DOHH2 (cell line): Measurements from ENCODE around the gene IPO9.

Experiments
- H3F3A ChIP-seq: fragments of 200-600 bp; sonication (generic), shearing (Covaris generic); 2 replicates; pipeline ENCODE4 v1.6.0; 2016; ENCODE audit warnings: antibody characterized with exemption, mild to moderate bottlenecking; ENCODE audit not compliant: control insufficient read depth, insufficient read depth
- H3K27ac ChIP-seq: fragments of 200-600 bp; sonication (generic); 2 replicates; pipeline ENCODE4 v1.5.1; 2014; ENCODE audit warnings: low read depth, mild to moderate bottlenecking, low read length, moderate library complexity
- H3K27me3 ChIP-seq: fragments of 200-600 bp; sonication (generic); 2 replicates; pipeline ENCODE4 v1.6.1; 2014; ENCODE audit warnings: mild to moderate bottlenecking, low read length, mixed read lengths; ENCODE audit not compliant: control insufficient read depth
- H3K36me3 ChIP-seq: fragments of 200-600 bp; sonication (generic); 2 replicates; pipeline ENCODE4 v1.6.1; 2014; ENCODE audit warnings: mild to moderate bottlenecking, low read length, moderate library complexity, mixed read lengths; ENCODE audit not compliant: control insufficient read depth
- H3K4me1 ChIP-seq: fragments of 200-600 bp; sonication (generic); 2 replicates; pipeline ENCODE4 v1.6.1; 2014; ENCODE audit warnings: mild to moderate bottlenecking, low read length, mixed read lengths; ENCODE audit not compliant: control insufficient read depth
- H3K4me2 ChIP-seq: fragments of 200-600 bp; sonication (generic); 2 replicates; pipeline ENCODE4 v1.6.0; 2014; ENCODE audit warnings: mild to moderate bottlenecking, low read length, moderate library complexity
- H3K4me3 ChIP-seq: fragments of 200-600 bp; sonication (generic); 2 replicates; pipeline ENCODE4 v1.5.1; 2014; ENCODE audit warnings: mild to moderate bottlenecking, low read length, mixed read lengths
- H3K79me2 ChIP-seq: fragments of 200-600 bp; sonication (generic); 2 replicates; pipeline ENCODE4 v1.6.1; 2014; ENCODE audit warnings: mild to moderate bottlenecking, low read length, mixed read lengths; ENCODE audit not compliant: control insufficient read depth
- H3K9me2 ChIP-seq: fragments of 200-600 bp; sonication (generic); replicated peaks from 2 replicates; pipeline ENCODE4 v1.6.1; 2014; ENCODE audit warnings: mild to moderate bottlenecking, low read length, mixed read lengths; ENCODE audit not compliant: control insufficient read depth
- H3K9me3 ChIP-seq: fragments of 200-600 bp; sonication (generic); 2 replicates; pipeline ENCODE4 v1.6.1; 2014; ENCODE audit warnings: antibody characterized with exemption, low read length, mixed read lengths; ENCODE audit not compliant: control insufficient read depth, insufficient read depth
- H4K20me1 ChIP-seq: fragments of 200-600 bp; sonication (generic); 2 replicates; pipeline ENCODE4 v1.6.0; 2014; ENCODE audit warnings: low read depth, mild to moderate bottlenecking, antibody characterized with exemption, low read length, moderate library complexity; ENCODE audit not compliant: control insufficient read depth, insufficient read depth
- EZH2phosphoT487 ChIP-seq: fragments of 200-600 bp; sonication (generic); IDR thresholded peaks from 2 replicates; pipeline ENCODE4 v1.6.1; 2017; ENCODE audit warnings: borderline replicate concordance, mild to moderate bottlenecking, antibody characterized with exemption, low read length, moderate library complexity, mixed read lengths
- TF ChIP-seq, protein P1 (sequence below): fragments of 200-600 bp; sonication (generic); IDR thresholded peaks from one replicate; pipeline ENCODE4 v1.5.1; 2014; ENCODE audit warnings: antibody characterized with exemption, mild to moderate bottlenecking, low read depth, low read length; ENCODE audit not compliant: poor library complexity, severe bottlenecking

The IPO9 gene

DNA sequence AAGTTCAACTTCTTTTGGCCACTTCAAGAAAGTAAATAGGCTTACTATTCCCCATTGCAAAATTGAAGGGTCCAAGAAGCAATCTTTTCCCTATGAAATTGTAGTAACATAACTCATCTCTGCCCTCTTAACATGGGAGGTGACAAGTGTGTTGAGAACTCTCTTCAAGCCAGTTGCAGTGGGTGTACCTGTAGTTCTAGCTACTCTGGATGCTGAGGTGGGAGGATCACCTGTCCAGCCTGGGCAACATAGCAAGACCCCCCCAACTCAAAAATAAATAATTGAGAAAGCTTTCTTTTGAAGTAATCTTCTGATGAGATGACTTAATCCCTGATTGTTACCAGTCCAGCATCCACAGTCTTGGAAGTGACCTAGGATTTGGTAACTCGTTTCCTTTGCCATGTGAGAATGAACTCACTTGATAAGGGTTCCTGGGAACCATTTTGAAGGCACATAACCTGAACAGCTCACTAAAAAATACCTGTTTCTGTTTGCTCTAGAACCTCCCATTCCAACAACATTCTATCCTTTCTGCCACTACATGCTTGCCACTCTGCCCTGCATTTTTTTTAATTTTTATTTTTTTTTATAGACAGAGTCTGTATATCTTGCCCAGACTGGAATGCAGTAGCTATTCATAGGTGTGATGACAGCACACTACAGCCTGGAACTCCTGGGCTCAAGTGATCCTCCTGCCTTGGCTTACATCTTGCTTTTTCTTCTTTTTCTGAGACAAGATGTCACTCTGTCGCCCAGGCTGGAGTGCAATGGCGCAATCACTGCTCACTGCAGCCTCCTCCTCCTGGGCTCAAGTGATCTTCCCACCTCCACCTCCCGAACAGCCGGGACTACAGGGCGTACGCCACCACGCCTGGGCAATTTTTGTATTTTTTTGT lies 1.4 kb upstream of the IPO9 start:
- peaks cover 44% of the 10 kb centered on the region for H3K79me2 ChIP-seq
- H4K20me1 ChIP-seq, result peaks cover 20% of the 10 kb centered on the region
- no peak for TF ChIP-seq EZH2phosphoT487
- TF ChIP-seq, protein P1, sequence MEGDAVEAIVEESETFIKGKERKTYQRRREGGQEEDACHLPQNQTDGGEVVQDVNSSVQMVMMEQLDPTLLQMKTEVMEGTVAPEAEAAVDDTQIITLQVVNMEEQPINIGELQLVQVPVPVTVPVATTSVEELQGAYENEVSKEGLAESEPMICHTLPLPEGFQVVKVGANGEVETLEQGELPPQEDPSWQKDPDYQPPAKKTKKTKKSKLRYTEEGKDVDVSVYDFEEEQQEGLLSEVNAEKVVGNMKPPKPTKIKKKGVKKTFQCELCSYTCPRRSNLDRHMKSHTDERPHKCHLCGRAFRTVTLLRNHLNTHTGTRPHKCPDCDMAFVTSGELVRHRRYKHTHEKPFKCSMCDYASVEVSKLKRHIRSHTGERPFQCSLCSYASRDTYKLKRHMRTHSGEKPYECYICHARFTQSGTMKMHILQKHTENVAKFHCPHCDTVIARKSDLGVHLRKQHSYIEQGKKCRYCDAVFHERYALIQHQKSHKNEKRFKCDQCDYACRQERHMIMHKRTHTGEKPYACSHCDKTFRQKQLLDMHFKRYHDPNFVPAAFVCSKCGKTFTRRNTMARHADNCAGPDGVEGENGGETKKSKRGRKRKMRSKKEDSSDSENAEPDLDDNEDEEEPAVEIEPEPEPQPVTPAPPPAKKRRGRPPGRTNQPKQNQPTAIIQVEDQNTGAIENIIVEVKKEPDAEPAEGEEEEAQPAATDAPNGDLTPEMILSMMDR, result no peak
- no peaks in the 10 kb centered on the region for H3F3A ChIP-seq
- peak overlapping the region; percentile 74 for H3K4me2 ChIP-seq
- peaks cover 26% of the 10 kb centered on the region for H3K4me1 ChIP-seq
- peaks cover 22% of the 10 kb centered on the region for H3K36me3 ChIP-seq
- H3K27me3 ChIP-seq, result no peaks in the 10 kb centered on the region
- H3K4me3 ChIP-seq, result no peak overlapping the region
- H3K9me3 ChIP-seq, result no peaks in the 10 kb centered on the region
- H3K9me2 ChIP-seq, result no peaks in the 10 kb centered on the region
- H3K27ac ChIP-seq, result no peak overlapping the region

DNA sequence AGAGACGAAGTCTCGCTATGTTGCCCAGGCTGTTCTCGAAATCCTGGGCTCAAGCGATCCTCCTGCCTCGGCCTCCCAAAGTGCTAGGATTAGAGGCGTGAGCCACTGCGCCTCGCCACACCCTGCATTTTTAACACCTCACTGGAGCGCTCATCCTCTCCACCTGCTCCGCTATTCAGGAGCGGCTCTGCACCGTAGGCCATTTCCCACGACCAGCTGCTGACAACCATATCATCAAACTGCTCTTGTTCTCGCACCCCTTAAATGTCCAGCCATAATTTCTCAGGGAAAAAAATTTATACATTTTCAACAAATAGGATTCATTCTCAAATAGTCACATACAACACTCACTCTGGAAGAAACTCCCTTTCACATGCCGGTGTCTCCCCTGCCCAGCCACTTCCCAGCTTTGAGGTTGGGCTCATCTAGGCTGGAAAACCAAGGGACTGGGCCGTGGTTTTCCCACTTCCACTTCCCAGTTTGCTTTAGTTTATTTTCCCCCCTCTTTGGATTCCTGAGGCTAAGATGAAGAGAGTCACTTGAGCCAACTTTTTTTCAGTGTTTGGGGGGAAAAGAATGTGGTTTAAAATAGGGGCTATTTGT lies 639 bp upstream of the IPO9 start:
- Histone ChIP-seq H3K4me2 (peak overlapping the region; percentile 74), H3K9me2 (no peaks in the 10 kb centered on the region), H3F3A (no peaks in the 10 kb centered on the region), H3K36me3 (peaks cover 22% of the 10 kb centered on the region), H3K27me3 (no peaks in the 10 kb centered on the region), H3K9me3 (no peaks in the 10 kb centered on the region), H3K4me1 (peaks cover 26% of the 10 kb centered on the region), H3K27ac (no peak overlapping the region), H3K4me3 (peak overlapping the region; percentile 96), H3K79me2 (peaks cover 51% of the 10 kb centered on the region), H4K20me1 (peaks cover 23% of the 10 kb centered on the region)
- TF ChIP-seq, protein P1, result no peak
- no peak for TF ChIP-seq EZH2phosphoT487

DNA sequence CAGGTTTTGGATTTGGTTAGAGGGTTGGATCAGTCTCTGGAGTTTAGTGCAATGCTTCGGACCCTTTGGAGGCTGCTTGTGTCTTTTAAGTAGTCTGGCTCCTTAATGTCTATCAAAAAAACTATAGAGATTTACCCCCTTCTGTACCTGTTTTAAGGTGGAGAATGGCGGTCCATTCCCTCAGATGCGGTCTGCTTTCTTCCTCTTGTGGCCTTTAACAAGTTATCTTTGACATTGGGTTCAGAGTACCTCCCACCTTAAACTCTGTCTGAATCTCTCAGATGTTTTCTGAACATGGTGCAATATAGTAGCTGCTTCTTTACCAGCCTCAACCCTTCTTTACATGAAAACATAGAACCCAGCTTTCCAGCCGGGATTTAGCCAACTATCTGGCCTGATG lies 2.4 kb downstream of the IPO9 start:
- no peaks in the 10 kb centered on the region for H3K27me3 ChIP-seq
- no peak overlapping the region for H3K27ac ChIP-seq
- H3F3A ChIP-seq, result peaks cover 4% of the 10 kb centered on the region; the same call in 1 of the 2 replicates
- peak overlapping the region; percentile 81 for H3K4me2 ChIP-seq
- no peak for TF ChIP-seq EZH2phosphoT487
- TF ChIP-seq, protein P1, result no peak
- H4K20me1 ChIP-seq, result peaks cover 38% of the 10 kb centered on the region
- 0 out of 2 replicates have a peak overlapping the region, but pooled peaks have one; percentile 1 for H3K4me3 ChIP-seq
- H3K9me2 ChIP-seq, result no peaks in the 10 kb centered on the region
- no peaks in the 10 kb centered on the region for H3K9me3 ChIP-seq
- peaks cover 82% of the 10 kb centered on the region for H3K79me2 ChIP-seq
- H3K36me3 ChIP-seq, result peaks cover 42% of the 10 kb centered on the region
- peaks cover 29% of the 10 kb centered on the region for H3K4me1 ChIP-seq
